Measurements from ENCODE around the gene RPS18. TPM values are rescaled to one million over a fixed set of nuclear protein-coding genes. Genes with fewer than 3 reads are reported as not detected.
A peak's percentile ranks its signal among the peaks of the same experiment; 100 is the strongest.
"Not testable (repeated sequence)": the region's sequence is repeated elsewhere in the genome, so short reads cannot be mapped to it uniquely, and the experiment has no call there.

The RPS18 gene
- polyA plus RNA-seq, 1 of the 3 experiments (the other 2 are of a cell fraction) = 12,112 TPM

- 0 out of 2 replicates have a peak, but pooled peaks have one; percentile 38 for TF ChIP-seq USF1 (IDR thresholded peaks at IDR 0.05; ENCODE audit: borderline replicate concordance, low read depth)
- TF ChIP-seq NFIC (IDR thresholded peaks at IDR 0.05; ENCODE audit: borderline replicate concordance) = 0 out of 2 replicates have a peak, but pooled peaks have one; percentile 45
- peak; percentile 66 for TF ChIP-seq CHD2 (IDR thresholded peaks at IDR 0.05; ENCODE audit: low read length, partially characterized antibody)
- peak; percentile 7 for TF ChIP-seq GATA2 (CRISPR knock-in tag; IDR thresholded peaks at IDR 0.05)
- TF ChIP-seq SMC3 (IDR thresholded peaks at IDR 0.05; ENCODE audit: low read depth, low read length) = no peak
Measured at GRCh38 chr6:33271468-33272274, at the start of gene RPS18, which contains the start of gene VPS52 (continued).

- H3K9ac ChIP-seq; H3K4me3 ChIP-seq (ENCODE audit: low read depth in 2 of 2, low read length in 1 of 2); H3K9me3 ChIP-seq; POLR2A ChIA-PET; DNase-seq; H3K9me2 ChIP-seq; H3K4me2 ChIP-seq; H2AFZ ChIP-seq (ENCODE audit: low read depth); H3F3A ChIP-seq (replicated peaks; ENCODE audit: insufficient read depth); H3K4me1 ChIP-seq (ENCODE audit: control insufficient read depth in 1 of 2, insufficient read depth in 2 of 2, low read depth in 1 of 2, low read length in 1 of 2); H4K20me1 ChIP-seq (ENCODE audit: insufficient read depth); H3K79me2 ChIP-seq (ENCODE audit: insufficient read depth); H3K27ac ChIP-seq (ENCODE audit: low read depth in 2 of 2, low read length in 1 of 2); H3K36me3 ChIP-seq (replicated peaks in 1 of 2; ENCODE audit: control insufficient read depth in 1 of 2, insufficient read depth in 2 of 2, low read length in 1 of 2): not testable (repeated sequence)
- peaks cover 57% of the 10 kb centered on the region for H3K27me3 ChIP-seq (ENCODE audit: insufficient read depth)
- CTCF ChIA-PET = interaction anchor here (1.2 to 4.7 kb wide), 3 partner anchors 20 to 65 kb away, joined by 4 to 26 read pairs (median 5); no protein-coding TSS in a partner anchor
- WGBS (ENCODE audit: low lambda C conversion rate) = 24% methylated on average over 14 of the region's 14 CpGs
Measured at GRCh38 chr6:33226503-33227120, 45.3 kb upstream of the RPS18 start.

GRCh38 chr6:33235221-33235634 is 36.6 kb upstream of the RPS18 start:
- no peak overlapping the region for H3K4me3 ChIP-seq (ENCODE audit: low read depth in 2 of 2, low read length in 1 of 2)
- H4K20me1 ChIP-seq (ENCODE audit: insufficient read depth) = no peaks in the 10 kb centered on the region
- CTCF ChIA-PET = interaction anchor here (1.1 to 9.1 kb wide), 3 partner anchors 13 to 109 kb away, joined by 4 to 68 read pairs (median 6); no protein-coding TSS in a partner anchor
- WGBS (ENCODE audit: low lambda C conversion rate) = 17% methylated on average over 6 of the region's 6 CpGs
- H3K79me2 ChIP-seq (ENCODE audit: insufficient read depth) = no peaks in the 10 kb centered on the region
- H2AFZ ChIP-seq (ENCODE audit: low read depth) = no peak overlapping the region
- no peaks in the 10 kb centered on the region for H3K9me3 ChIP-seq
- H3K27me3 ChIP-seq (ENCODE audit: insufficient read depth) = peaks cover 79% of the 10 kb centered on the region
- H3K36me3 ChIP-seq (replicated peaks in 1 of 2; ENCODE audit: control insufficient read depth in 1 of 2, insufficient read depth in 2 of 2, low read length in 1 of 2) = no peaks in the 10 kb centered on the region
- no peak overlapping the region for H3K9ac ChIP-seq
- POLR2A ChIA-PET = no interaction called here
- H3F3A ChIP-seq (replicated peaks; ENCODE audit: insufficient read depth) = no peaks in the 10 kb centered on the region
- H3K4me1 ChIP-seq (ENCODE audit: control insufficient read depth in 1 of 2, insufficient read depth in 2 of 2, low read depth in 1 of 2, low read length in 1 of 2) = no peaks in the 10 kb centered on the region; a peak in 1 of 4 replicates
- no peak for DNase-seq
- no peak overlapping the region for H3K4me2 ChIP-seq
- H3K9me2 ChIP-seq = no peaks in the 10 kb centered on the region
- H3K27ac ChIP-seq (ENCODE audit: low read depth in 2 of 2, low read length in 1 of 2) = no peak overlapping the region
- TF ChIP-seq GATA2 (CRISPR knock-in tag; IDR thresholded peaks at IDR 0.05) (no peak), MXI1 (IDR thresholded peaks at IDR 0.05; ENCODE audit: low read depth, low read length) (no peak), IRF3 (IDR thresholded peaks at IDR 0.05; ENCODE audit: low read depth, low read length) (no peak), EZH2phosphoT487 (IDR thresholded peaks at IDR 0.05; ENCODE audit: borderline replicate concordance, low read depth) (no peak), MEF2A (IDR thresholded peaks at IDR 0.05; ENCODE audit: borderline replicate concordance, low read depth) (no peak), YY1 (IDR thresholded peaks at IDR 0.05; ENCODE audit: low read depth) (no peak), ELF1 (IDR thresholded peaks at IDR 0.05) (no peak), REST (IDR thresholded peaks at IDR 0.05; ENCODE audit: low read depth, low read length) (no peak), CTCF (IDR thresholded peaks at IDR 0.05) (no peak), NFIC (IDR thresholded peaks at IDR 0.05; ENCODE audit: borderline replicate concordance) (no peak), RFX5 (IDR thresholded peaks at IDR 0.05; ENCODE audit: low read length) (no peak), EP300 (IDR thresholded peaks at IDR 0.05; ENCODE audit: borderline replicate concordance in 1 of 2, low read depth in 1 of 2, low read length in 1 of 2) (no peak)
